ENCODE measurements around the gene HSD3B7. TPM values are rescaled to one million over a fixed set of nuclear protein-coding genes. Genes with fewer than 3 reads are reported as not detected.

The HSD3B7 gene
- total RNA-seq, 1 experiment from 2014 or later = 0.95 TPM

- H3K36me3 ChIP-seq (ENCODE audit: insufficient read depth, low read length, poor library complexity, severe bottlenecking) = no peaks in the 10 kb centered on the region
- intact Hi-C loops (cut with micrococcal nuclease; ENCODE audit: unreplicated experiment) = no loop called here
- H3K27me3 ChIP-seq (replicated peaks; ENCODE audit: insufficient read depth, low read depth, low read length, poor library complexity) = no peaks in the 10 kb centered on the region
- no peaks in the 10 kb centered on the region for H3K9me3 ChIP-seq (ENCODE audit: low read depth, low read length, poor library complexity, severe bottlenecking)
- ChIA-PET CTCF (no interaction called here), POLR2A (ENCODE audit: low non-redundant PET) (no interaction called here)
- TF ChIP-seq EZH2 (IDR thresholded peaks at IDR 0.05; ENCODE audit: borderline replicate concordance, low read depth, low read length, poor library complexity, severe bottlenecking) = no peak
- TF ChIP-seq CTCF (conservative IDR thresholded peaks at IDR 0.05; ENCODE audit: low read depth, low read length) = no peak
- DNase-seq (ENCODE audit: low spot score) = no peak
- no peak overlapping the region for H3K4me3 ChIP-seq (ENCODE audit: low read depth, low read length, poor library complexity, severe bottlenecking)
- H3K4me1 ChIP-seq (ENCODE audit: insufficient read depth, low read length, poor library complexity, severe bottlenecking) = no peaks in the 10 kb centered on the region
- H3K27ac ChIP-seq (ENCODE audit: low read depth, low read length, poor library complexity, severe bottlenecking) = no peak overlapping the region
- BruUV-seq (replicated peaks) = no TSS peak
Measured at GRCh38 chr16:30992931-30993816, 8.2 kb downstream of the HSD3B7 start.

- no peaks in the 10 kb centered on the region for H3K9me3 ChIP-seq (ENCODE audit: low read depth, low read length, poor library complexity, severe bottlenecking)
- intact Hi-C loops (cut with micrococcal nuclease; ENCODE audit: unreplicated experiment) = loop anchor here (5.0 kb wide), 1 partner anchor 146 kb away; no protein-coding TSS in a partner anchor
- no peak for TF ChIP-seq CTCF (conservative IDR thresholded peaks at IDR 0.05; ENCODE audit: low read depth, low read length)
- DNase-seq (ENCODE audit: low spot score) = no peak
- ChIA-PET POLR2A (ENCODE audit: low non-redundant PET) (no interaction called here), CTCF (no interaction called here)
- H3K27me3 ChIP-seq (replicated peaks; ENCODE audit: insufficient read depth, low read depth, low read length, poor library complexity) = no peaks in the 10 kb centered on the region
- H3K27ac ChIP-seq (ENCODE audit: low read depth, low read length, poor library complexity, severe bottlenecking) = no peak overlapping the region
- H3K36me3 ChIP-seq (ENCODE audit: insufficient read depth, low read length, poor library complexity, severe bottlenecking) = no peaks in the 10 kb centered on the region
- no peaks in the 10 kb centered on the region for H3K4me1 ChIP-seq (ENCODE audit: insufficient read depth, low read length, poor library complexity, severe bottlenecking)
- no TSS peak for BruUV-seq (replicated peaks)
- H3K4me3 ChIP-seq (ENCODE audit: low read depth, low read length, poor library complexity, severe bottlenecking) = no peak overlapping the region
Measured at GRCh38 chr16:30995927-30996323, 10.9 kb downstream of the HSD3B7 start.

- BruUV-seq (replicated peaks) = no TSS peak
Measured at GRCh38 chr16:30996324-30996984, 11.4 kb downstream of the HSD3B7 start.

More at GRCh38 chr16:30996324-30996984, 11.4 kb downstream of the HSD3B7 start:
- no peak for DNase-seq (ENCODE audit: low spot score)
- ChIA-PET POLR2A (ENCODE audit: low non-redundant PET) (no interaction called here), CTCF (interaction anchor here (1.0 kb wide), 1 partner anchor 12 kb away, joined by 5 read pairs; the partner anchor contains the start of gene HSD3B7)
- Histone ChIP-seq H3K4me3 (ENCODE audit: low read depth, low read length, poor library complexity, severe bottlenecking) (peak overlapping the region; percentile 50), H3K27me3 (replicated peaks; ENCODE audit: insufficient read depth, low read depth, low read length, poor library complexity) (no peaks in the 10 kb centered on the region), H3K36me3 (ENCODE audit: insufficient read depth, low read length, poor library complexity, severe bottlenecking) (no peaks in the 10 kb centered on the region), H3K9me3 (ENCODE audit: low read depth, low read length, poor library complexity, severe bottlenecking) (no peaks in the 10 kb centered on the region), H3K4me1 (ENCODE audit: insufficient read depth, low read length, poor library complexity, severe bottlenecking) (no peaks in the 10 kb centered on the region), H3K27ac (ENCODE audit: low read depth, low read length, poor library complexity, severe bottlenecking) (no peak overlapping the region)
- TF ChIP-seq CTCF (conservative IDR thresholded peaks at IDR 0.05; ENCODE audit: low read depth, low read length) (no peak), EZH2 (IDR thresholded peaks at IDR 0.05; ENCODE audit: borderline replicate concordance, low read depth, low read length, poor library complexity, severe bottlenecking) (no peak)
- intact Hi-C loops (cut with micrococcal nuclease; ENCODE audit: unreplicated experiment) = loop anchor here (5.0 kb wide), 1 partner anchor 146 kb away; no protein-coding TSS in a partner anchor
